ENCODE data around the gene ACIN1. TPM values are rescaled to one million over a fixed set of nuclear protein-coding genes. Genes with fewer than 3 reads are reported as not detected.

Gene ACIN1
- total and polyA plus RNA-seq, 2 of the 13 experiments (the other 11 are each of a cell fraction or from before 2014, with no cell fraction given), result 165 to 183 TPM

DNA sequence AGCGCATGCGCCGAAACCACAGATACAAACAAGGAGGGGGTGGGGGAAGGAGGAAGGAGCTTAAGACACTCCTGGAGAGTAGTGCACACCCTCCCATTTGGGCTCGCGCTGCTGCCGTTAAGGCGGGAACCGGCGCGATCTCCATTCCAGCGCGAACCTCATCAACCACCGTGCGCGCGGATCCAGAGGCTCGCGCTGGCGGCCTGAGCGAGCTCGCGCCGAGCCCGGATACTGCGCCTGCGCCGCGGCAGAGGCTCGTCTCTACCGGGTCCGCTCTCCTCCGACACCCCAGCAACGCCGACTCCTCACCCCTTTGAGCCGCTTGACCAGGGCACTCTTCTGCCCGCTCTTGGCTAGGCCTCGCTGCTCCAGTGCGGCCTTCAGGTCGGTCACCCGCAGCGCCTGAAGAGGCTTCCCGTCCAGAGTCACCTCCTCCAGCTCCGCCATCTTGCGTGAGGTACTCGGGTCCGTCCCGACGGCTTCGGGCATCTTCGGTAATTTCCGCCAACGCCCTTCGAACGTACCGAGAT, at the start of gene ACIN1 (continued):
- TF ChIP-seq, protein P1, sequence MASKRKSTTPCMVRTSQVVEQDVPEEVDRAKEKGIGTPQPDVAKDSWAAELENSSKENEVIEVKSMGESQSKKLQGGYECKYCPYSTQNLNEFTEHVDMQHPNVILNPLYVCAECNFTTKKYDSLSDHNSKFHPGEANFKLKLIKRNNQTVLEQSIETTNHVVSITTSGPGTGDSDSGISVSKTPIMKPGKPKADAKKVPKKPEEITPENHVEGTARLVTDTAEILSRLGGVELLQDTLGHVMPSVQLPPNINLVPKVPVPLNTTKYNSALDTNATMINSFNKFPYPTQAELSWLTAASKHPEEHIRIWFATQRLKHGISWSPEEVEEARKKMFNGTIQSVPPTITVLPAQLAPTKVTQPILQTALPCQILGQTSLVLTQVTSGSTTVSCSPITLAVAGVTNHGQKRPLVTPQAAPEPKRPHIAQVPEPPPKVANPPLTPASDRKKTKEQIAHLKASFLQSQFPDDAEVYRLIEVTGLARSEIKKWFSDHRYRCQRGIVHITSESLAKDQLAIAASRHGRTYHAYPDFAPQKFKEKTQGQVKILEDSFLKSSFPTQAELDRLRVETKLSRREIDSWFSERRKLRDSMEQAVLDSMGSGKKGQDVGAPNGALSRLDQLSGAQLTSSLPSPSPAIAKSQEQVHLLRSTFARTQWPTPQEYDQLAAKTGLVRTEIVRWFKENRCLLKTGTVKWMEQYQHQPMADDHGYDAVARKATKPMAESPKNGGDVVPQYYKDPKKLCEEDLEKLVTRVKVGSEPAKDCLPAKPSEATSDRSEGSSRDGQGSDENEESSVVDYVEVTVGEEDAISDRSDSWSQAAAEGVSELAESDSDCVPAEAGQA (IDR thresholded peaks at IDR 0.05; ENCODE audit: low read depth), result peak; percentile 82
- TF ChIP-seq, protein P1 (CRISPR knock-in tag; IDR thresholded peaks at IDR 0.05; ENCODE audit: borderline replicate concordance), result no peak
- TF ChIP-seq, protein P2, sequence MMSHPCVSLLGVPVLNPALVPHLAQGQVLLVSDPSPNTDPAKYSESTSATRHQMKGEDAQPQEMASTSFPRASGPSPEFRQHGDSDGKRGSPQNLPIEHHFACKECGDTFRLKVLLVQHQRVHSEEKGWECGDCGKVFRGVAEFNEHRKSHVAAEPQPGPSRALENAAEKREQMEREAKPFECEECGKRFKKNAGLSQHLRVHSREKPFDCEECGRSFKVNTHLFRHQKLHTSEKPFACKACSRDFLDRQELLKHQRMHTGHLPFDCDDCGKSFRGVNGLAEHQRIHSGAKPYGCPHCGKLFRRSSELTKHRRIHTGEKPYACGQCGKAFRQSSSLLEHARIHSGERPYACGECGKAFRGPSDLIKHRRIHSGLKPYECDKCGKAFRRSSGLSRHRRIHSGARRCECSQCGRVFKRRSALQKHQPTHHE (CRISPR knock-in tag; IDR thresholded peaks at IDR 0.05; ENCODE audit: borderline replicate concordance), result peak; percentile 99
- peak; percentile 98 for TF ChIP-seq HES4 (CRISPR knock-in tag; IDR thresholded peaks at IDR 0.05; ENCODE audit: borderline replicate concordance)
- 0 out of 2 replicates have a peak, but pooled peaks have one; percentile 1 for TF ChIP-seq KDM1A (CRISPR knock-in tag; IDR thresholded peaks at IDR 0.05)
- TF ChIP-seq HOXA9 (CRISPR knock-in tag; IDR thresholded peaks at IDR 0.05; ENCODE audit: borderline replicate concordance), result no peak
- TF ChIP-seq, protein P3, sequence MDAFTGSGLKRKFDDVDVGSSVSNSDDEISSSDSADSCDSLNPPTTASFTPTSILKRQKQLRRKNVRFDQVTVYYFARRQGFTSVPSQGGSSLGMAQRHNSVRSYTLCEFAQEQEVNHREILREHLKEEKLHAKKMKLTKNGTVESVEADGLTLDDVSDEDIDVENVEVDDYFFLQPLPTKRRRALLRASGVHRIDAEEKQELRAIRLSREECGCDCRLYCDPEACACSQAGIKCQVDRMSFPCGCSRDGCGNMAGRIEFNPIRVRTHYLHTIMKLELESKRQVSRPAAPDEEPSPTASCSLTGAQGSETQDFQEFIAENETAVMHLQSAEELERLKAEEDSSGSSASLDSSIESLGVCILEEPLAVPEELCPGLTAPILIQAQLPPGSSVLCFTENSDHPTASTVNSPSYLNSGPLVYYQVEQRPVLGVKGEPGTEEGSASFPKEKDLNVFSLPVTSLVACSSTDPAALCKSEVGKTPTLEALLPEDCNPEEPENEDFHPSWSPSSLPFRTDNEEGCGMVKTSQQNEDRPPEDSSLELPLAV (CRISPR knock-in tag; conservative IDR thresholded peaks at IDR 0.05; ENCODE audit: low read depth), result no peak
- TF ChIP-seq, protein P4, sequence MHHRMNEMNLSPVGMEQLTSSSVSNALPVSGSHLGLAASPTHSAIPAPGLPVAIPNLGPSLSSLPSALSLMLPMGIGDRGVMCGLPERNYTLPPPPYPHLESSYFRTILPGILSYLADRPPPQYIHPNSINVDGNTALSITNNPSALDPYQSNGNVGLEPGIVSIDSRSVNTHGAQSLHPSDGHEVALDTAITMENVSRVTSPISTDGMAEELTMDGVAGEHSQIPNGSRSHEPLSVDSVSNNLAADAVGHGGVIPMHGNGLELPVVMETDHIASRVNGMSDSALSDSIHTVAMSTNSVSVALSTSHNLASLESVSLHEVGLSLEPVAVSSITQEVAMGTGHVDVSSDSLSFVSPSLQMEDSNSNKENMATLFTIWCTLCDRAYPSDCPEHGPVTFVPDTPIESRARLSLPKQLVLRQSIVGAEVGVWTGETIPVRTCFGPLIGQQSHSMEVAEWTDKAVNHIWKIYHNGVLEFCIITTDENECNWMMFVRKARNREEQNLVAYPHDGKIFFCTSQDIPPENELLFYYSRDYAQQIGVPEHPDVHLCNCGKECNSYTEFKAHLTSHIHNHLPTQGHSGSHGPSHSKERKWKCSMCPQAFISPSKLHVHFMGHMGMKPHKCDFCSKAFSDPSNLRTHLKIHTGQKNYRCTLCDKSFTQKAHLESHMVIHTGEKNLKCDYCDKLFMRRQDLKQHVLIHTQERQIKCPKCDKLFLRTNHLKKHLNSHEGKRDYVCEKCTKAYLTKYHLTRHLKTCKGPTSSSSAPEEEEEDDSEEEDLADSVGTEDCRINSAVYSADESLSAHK (CRISPR knock-in tag; IDR thresholded peaks at IDR 0.05; ENCODE audit: borderline replicate concordance), result no peak
- TF ChIP-seq, protein P5, sequence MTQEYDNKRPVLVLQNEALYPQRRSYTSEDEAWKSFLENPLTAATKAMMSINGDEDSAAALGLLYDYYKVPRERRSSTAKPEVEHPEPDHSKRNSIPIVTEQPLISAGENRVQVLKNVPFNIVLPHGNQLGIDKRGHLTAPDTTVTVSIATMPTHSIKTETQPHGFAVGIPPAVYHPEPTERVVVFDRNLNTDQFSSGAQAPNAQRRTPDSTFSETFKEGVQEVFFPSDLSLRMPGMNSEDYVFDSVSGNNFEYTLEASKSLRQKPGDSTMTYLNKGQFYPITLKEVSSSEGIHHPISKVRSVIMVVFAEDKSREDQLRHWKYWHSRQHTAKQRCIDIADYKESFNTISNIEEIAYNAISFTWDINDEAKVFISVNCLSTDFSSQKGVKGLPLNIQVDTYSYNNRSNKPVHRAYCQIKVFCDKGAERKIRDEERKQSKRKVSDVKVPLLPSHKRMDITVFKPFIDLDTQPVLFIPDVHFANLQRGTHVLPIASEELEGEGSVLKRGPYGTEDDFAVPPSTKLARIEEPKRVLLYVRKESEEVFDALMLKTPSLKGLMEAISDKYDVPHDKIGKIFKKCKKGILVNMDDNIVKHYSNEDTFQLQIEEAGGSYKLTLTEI (CRISPR knock-in tag; conservative IDR thresholded peaks at IDR 0.05), result no peak
- TF ChIP-seq, protein P6, sequence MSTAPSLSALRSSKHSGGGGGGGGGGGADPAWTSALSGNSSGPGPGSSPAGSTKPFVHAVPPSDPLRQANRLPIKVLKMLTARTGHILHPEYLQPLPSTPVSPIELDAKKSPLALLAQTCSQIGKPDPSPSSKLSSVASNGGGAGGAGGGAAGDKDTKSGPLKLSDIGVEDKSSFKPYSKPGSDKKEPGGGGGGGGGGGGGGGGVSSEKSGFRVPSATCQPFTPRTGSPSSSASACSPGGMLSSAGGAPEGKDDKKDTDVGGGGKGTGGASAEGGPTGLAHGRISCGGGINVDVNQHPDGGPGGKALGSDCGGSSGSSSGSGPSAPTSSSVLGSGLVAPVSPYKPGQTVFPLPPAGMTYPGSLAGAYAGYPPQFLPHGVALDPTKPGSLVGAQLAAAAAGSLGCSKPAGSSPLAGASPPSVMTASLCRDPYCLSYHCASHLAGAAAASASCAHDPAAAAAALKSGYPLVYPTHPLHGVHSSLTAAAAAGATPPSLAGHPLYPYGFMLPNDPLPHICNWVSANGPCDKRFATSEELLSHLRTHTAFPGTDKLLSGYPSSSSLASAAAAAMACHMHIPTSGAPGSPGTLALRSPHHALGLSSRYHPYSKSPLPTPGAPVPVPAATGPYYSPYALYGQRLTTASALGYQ (CRISPR knock-in tag; IDR thresholded peaks at IDR 0.05), result peak; percentile 83
- TF ChIP-seq XRCC5 (optimal IDR thresholded peaks at IDR 0.05; ENCODE audit: low read length), result peak; percentile 78
- TF ChIP-seq MTF1 (CRISPR knock-in tag; IDR thresholded peaks at IDR 0.05), result no peak
- TF ChIP-seq ZNF441 (CRISPR knock-in tag; IDR thresholded peaks at IDR 0.05; ENCODE audit: borderline replicate concordance), result peak; percentile 95

Measured in HepG2 (cell line).